GM12878 (cell line): ENCODE data around the gene CCNY. TPM values are rescaled to one million over a fixed set of nuclear protein-coding genes. Genes with fewer than 3 reads are reported as not detected.
A peak's percentile ranks its signal among the peaks of the same experiment; 100 is the strongest.

Source experiments
- ATAC-seq: fragments of 200-7000 bp; cut with Tn5 transposase; 3 replicates; pipeline ENCODE4 v1.9.1; 2020; ENCODE audit warnings: mild to moderate bottlenecking, moderate library complexity
- BruUV-seq: library from RNA; stranded (reverse); fragments of 400-500 nt; replicated peaks from 2 replicates; lab custom pipeline; 2021; lab: Mats Ljungman, UMichigan
- CTCF ChIA-PET: fragments of 300-600 bp; sonication (Branson Sonifier 250); formaldehyde crosslinking; extraction: SDS; loops from one replicate; lab custom pipeline; 2021; ENCODE audit warnings: inconsistent platforms; lab: Yijun Ruan, JAX
- POLR2A ChIA-PET: fragments of 350-600 bp; formaldehyde crosslinking; extraction: SDS; loops from one replicate; lab custom pipeline; 2021; ENCODE audit warnings: inconsistent platforms; lab: Charles Lee
- RAD21 ChIA-PET: fragments of 300-600 bp; sonication (Branson Sonifier 250); formaldehyde crosslinking; loops from one replicate; lab custom pipeline; 2023; ENCODE audit warnings: antibody characterized with exemption; ENCODE audit not compliant: unreplicated experiment; lab: Charles Lee
- SMC1A ChIA-PET: fragments of 300-600 bp; sonication (Branson Sonifier 250); formaldehyde crosslinking; loops from one replicate; lab custom pipeline; 2023; ENCODE audit not compliant: unreplicated experiment, uncharacterized antibody; lab: Charles Lee
- DNase-seq: peaks from one replicate; pipeline ENCODE4 v3.0.0-alpha.2; 2011; ENCODE audit warnings: low read depth, low spot score
- FAIRE-seq: peaks from 3 replicates; lab custom pipeline; 2011; peaks lifted over from hg19 to GRCh38; lab: Jason Lieb, UNC
- H2AFZ ChIP-seq: 2 replicates; pipeline ENCODE4 v1.6.0; 2011; ENCODE audit warnings: low read depth, low read length, control low read depth; ENCODE audit not compliant: control insufficient read depth
- H3K27ac ChIP-seq: 2 replicates; pipeline ENCODE4 v1.5.1; 2011; ENCODE audit warnings: control low read depth; ENCODE audit not compliant: control insufficient read depth, insufficient read depth
- H3K27me3 ChIP-seq, 2 experiments: replicated peaks in 1 of 2; 2 replicates each; pipeline versions ENCODE4 v1.6.0 to v1.6.1; 2011; ENCODE audit warnings: low read length in 1 of 2; ENCODE audit not compliant: control insufficient read depth in 2 of 2, insufficient read depth in 2 of 2
- H3K36me3 ChIP-seq, 2 experiments: 2 replicates each; pipeline ENCODE4 v1.5.1; 2011; ENCODE audit warnings: low read length in 1 of 2; ENCODE audit not compliant: control insufficient read depth in 2 of 2, insufficient read depth in 2 of 2
- H3K4me1 ChIP-seq: 2 replicates; pipeline ENCODE4 v1.6.1; 2011; ENCODE audit warnings: mild to moderate bottlenecking, low read length, moderate library complexity, mixed read lengths; ENCODE audit not compliant: control insufficient read depth, insufficient read depth
- H3K4me2 ChIP-seq: 2 replicates; pipeline ENCODE4 v1.6.0; 2011; ENCODE audit warnings: control low read depth; ENCODE audit not compliant: control insufficient read depth, insufficient read depth
- H3K4me3 ChIP-seq: fragments of 200-600 bp; sonication (generic); 2 replicates; pipeline ENCODE4 v1.5.1; 2016
- H3K79me2 ChIP-seq: 2 replicates; pipeline ENCODE4 v1.6.0; 2011; ENCODE audit warnings: low read length; ENCODE audit not compliant: control insufficient read depth, insufficient read depth
- H3K9ac ChIP-seq: 2 replicates; pipeline ENCODE4 v1.8.0; 2011; ENCODE audit warnings: low read length, control low read depth, mixed read lengths; ENCODE audit not compliant: control insufficient read depth, insufficient read depth
- H3K9me3 ChIP-seq: replicated peaks from 3 replicates; pipeline ENCODE4 v1.5.1; 2011; ENCODE audit warnings: mild to moderate bottlenecking, low read length; ENCODE audit not compliant: control insufficient read depth, insufficient read depth
- H4K20me1 ChIP-seq: 2 replicates; pipeline ENCODE4 v1.6.0; 2011; ENCODE audit not compliant: control insufficient read depth, insufficient read depth
- BHLHE40 ChIP-seq, 2 experiments: fragments of 450-650 bp in 1 of 2; IDR thresholded peaks; 2 replicates each; pipeline ENCODE4 v1.6.1; 2011 to 2017; ENCODE audit warnings: low read depth in 2 of 2, borderline replicate concordance in 1 of 2, improper control_type of control experiment in 1 of 2, low read length in 1 of 2, mild to moderate bottlenecking in 1 of 2
- SMARCA5 ChIP-seq: fragments of 450-650 bp; IDR thresholded peaks from 2 replicates; pipeline ENCODE4 v1.6.1; 2017; ENCODE audit warnings: mild to moderate bottlenecking
- SREBF2 ChIP-seq: IDR thresholded peaks from 2 replicates; pipeline ENCODE4 v1.6.1; 2012; ENCODE audit warnings: mild to moderate bottlenecking, low read length
- TBL1XR1 ChIP-seq: IDR thresholded peaks from 2 replicates; pipeline ENCODE4 v1.6.1; 2012; ENCODE audit warnings: low read depth, low read length, improper control_type of control experiment
- ZNF384 ChIP-seq: IDR thresholded peaks from 2 replicates; pipeline ENCODE4 v1.6.1; 2012; ENCODE audit warnings: low read depth, mild to moderate bottlenecking, low read length, improper control_type of control experiment, borderline replicate concordance
- WGBS: methylation state at CpG from one replicate; pipeline ENCODE4 v1.1.6; 2016; ENCODE audit warnings: low lambda C conversion rate; ENCODE audit not compliant: insufficient replicate concordance, insufficient coverage; ENCODE audit errors: missing lambda C conversion rate; 5-methylcytosine and 5-hydroxymethylcytosine counted together
- in situ Hi-C: fragments of 300-500 bp; cut with MboI; formaldehyde crosslinking; loops from 9 replicates; pipeline ENCODE4 v1.14.3; 2018; ENCODE audit warnings: mixed read lengths
- intact Hi-C: fragments of 100-400 bp; cut with micrococcal nuclease; formaldehyde crosslinking; loops from one replicate; pipeline ENCODE4 v1.14.2; 2022; ENCODE audit not compliant: unreplicated experiment
- polyA plus RNA-seq, 11 experiments: library from polyadenylated mRNA; depleted of rRNA in 4 of 11; unstranded in 6 of 11; stranded (reverse) in 5 of 11; fragments of >200 nt; fragmentation: Nextera tagmentation in 4 of 11; fragmentation: Illumina TruSeq in 1 of 11; extraction: Ambion mirVana in 4 of 11; extraction: Trizol in 1 of 11; gene quantifications; 1 replicate in 1 of 11; 2 replicates in 10 of 11; pipeline versions ENCODE4 v1.2.1 to v1.2.3, GENCODE V29; 2011 to 2016; ENCODE audit warnings: inconsistent platforms in 2 of 11, missing spikeins in 2 of 11, low read depth in 1 of 11
- total RNA-seq, 4 experiments: library from RNA; depleted of rRNA in 3 of 4; stranded (reverse); fragments of >200 nt in 3 of 4; fragmentation: Illumina TruSeq in 1 of 4; extraction: Trizol in 1 of 4; gene quantifications; 2 replicates each; pipeline versions ENCODE4 v1.2.1 to v1.2.3, GENCODE V29; 2013 to 2021

CCNY gene
- total and polyA plus RNA-seq, 10 of the 15 experiments (the other 5 are each of a cell fraction or from before 2014, with no cell fraction given), result 3.6 to 50.0 (median 26.1) TPM

DNA sequence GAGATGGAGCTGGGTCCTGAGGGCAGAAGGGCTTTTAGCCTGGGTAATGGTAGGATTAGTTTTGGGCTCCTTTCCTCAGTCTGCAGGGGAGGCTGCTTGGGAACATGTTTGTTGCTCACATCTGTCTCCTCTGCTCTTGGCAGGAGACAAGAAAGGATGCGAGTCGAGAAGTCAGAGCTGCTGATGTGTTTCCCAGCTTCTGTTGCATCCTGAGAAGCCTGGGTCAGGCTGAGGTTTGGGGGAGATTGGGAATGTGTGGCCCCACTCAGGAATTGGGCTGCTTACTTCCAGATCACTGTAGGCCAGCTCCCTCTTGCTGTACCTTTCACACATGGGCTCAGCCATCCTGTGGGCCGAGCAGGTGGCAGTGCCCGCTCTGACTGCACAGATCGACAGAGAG lies 79.2 kb downstream of the CCNY start:
- intact Hi-C loops, result no loop called here
- SMC1A ChIA-PET, result no interaction called here
- H3K4me3 ChIP-seq, result no peak overlapping the region
- BruUV-seq, result no TSS peak
- CTCF ChIA-PET, result interaction anchor here (0.7 kb wide), 1 partner anchor 78 kb away, joined by 3 read pairs; no protein-coding TSS in a partner anchor
- H3K9me3 ChIP-seq, result no peaks in the 10 kb centered on the region
- no peak for TF ChIP-seq SMARCA5
- WGBS, result 100% methylated on average over 5 of the region's 5 CpGs
- RAD21 ChIA-PET, result no interaction called here
- FAIRE-seq, result no peak
- DNase-seq, result no peak
- H3K9ac ChIP-seq, result no peak overlapping the region
- in situ Hi-C loops, result no loop called here
- no peaks in the 10 kb centered on the region; the same call in 1 of the 2 replicates for H3K79me2 ChIP-seq
- ATAC-seq, result no peak
- H3K27me3 ChIP-seq, result no peaks in the 10 kb centered on the region
- no peak overlapping the region for H3K4me2 ChIP-seq
- POLR2A ChIA-PET, result no interaction called here
- H4K20me1 ChIP-seq, result no peaks in the 10 kb centered on the region
- no peak overlapping the region for H3K27ac ChIP-seq
- H3K4me1 ChIP-seq, result no peaks in the 10 kb centered on the region
- no peak overlapping the region for H2AFZ ChIP-seq
- no peaks in the 10 kb centered on the region for H3K36me3 ChIP-seq

DNA sequence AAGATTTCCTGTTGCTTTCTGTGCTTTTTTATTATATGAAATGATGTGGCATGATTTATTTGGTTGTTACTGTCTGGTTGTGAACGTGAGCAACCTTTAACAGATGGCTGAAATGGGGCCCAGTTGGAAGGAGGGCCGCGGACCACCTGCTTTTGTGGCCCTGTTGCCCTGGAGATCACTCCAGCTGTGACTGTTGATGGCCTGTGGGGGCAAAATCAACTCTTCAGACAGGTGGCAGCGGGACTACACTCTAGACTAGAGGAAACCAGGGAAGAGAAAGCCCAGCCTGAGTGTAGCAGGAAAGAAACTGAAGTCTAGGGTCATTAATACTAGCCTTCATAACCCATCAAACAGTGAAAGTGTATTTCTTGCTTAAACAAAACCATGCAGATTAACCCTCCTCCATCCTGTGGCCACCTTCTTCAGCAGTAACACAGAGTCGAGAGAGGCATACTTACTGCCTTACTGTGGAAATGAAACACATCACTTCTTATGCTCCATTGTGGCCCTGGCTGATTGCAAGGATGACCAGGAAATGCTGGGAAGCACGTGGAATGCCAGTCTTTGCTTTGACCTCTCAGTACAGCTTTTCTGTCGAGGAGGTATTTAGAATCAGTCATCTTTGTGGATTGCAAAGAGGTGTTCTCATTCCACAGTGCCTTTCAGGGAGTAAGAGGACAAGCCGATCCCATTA lies 80.5 kb downstream of the CCNY start:
- 87% methylated on average over 8 of the region's 8 CpGs for WGBS
- Histone ChIP-seq H3K4me2 (no peak overlapping the region), H3K9me3 (no peaks in the 10 kb centered on the region), H3K36me3 (no peaks in the 10 kb centered on the region), H3K79me2 (no peaks in the 10 kb centered on the region), H3K27me3 (no peaks in the 10 kb centered on the region), H3K27ac (no peak overlapping the region), H3K4me3 (no peak overlapping the region), H2AFZ (no peak overlapping the region), H3K9ac (no peak overlapping the region), H3K4me1 (no peaks in the 10 kb centered on the region), H4K20me1 (no peaks in the 10 kb centered on the region)
- no TSS peak for BruUV-seq
- ATAC-seq (peak; percentile 24; the same call in 2 of the 3 replicates), DNase-seq (no peak), FAIRE-seq (no peak)
- intact Hi-C loops, result no loop called here
- ChIA-PET RAD21 (interaction anchor here (1.6 kb wide), 1 partner anchor 8 kb away, joined by 5 read pairs; no protein-coding TSS in a partner anchor), SMC1A (no interaction called here), CTCF (interaction anchor here (1.3 to 2.1 kb wide), 3 partner anchors 11 to 176 kb away, joined by 3 to 6 read pairs (median 5); no protein-coding TSS in a partner anchor), POLR2A (no interaction called here)
- TF ChIP-seq ZNF384 (no peak), BHLHE40 (IDR thresholded peaks at IDR 0.05; ENCODE audit: borderline replicate concordance in 1 of 2, low read depth in 2 of 2, low read length in 1 of 2) (no peak), SREBF2 (no peak), TBL1XR1 (no peak)
- in situ Hi-C loops, result no loop called here
